Chondrocyte (in vitro differentiated cells): ENCODE data around the gene HSD3B2. TPM values are rescaled to one million over a fixed set of nuclear protein-coding genes. Genes with fewer than 3 reads are reported as not detected.

Experiments used
- DNase-seq: peaks from one replicate; pipeline ENCODE4 v3.0.0; 2021; ENCODE audit warnings: mixed read lengths, low spot score
- H3K27ac Mint-ChIP-seq: one replicate; pipeline ENCODE4 v1.8.0; 2021; ENCODE audit warnings: mild to moderate bottlenecking, moderate library complexity, mixed read lengths; ENCODE audit not compliant: unreplicated experiment
- H3K27me3 Mint-ChIP-seq: 2 replicates; pipeline ENCODE4 v1.8.0; 2021; ENCODE audit warnings: low read depth, mixed read lengths
- H3K36me3 Mint-ChIP-seq: 2 replicates; pipeline ENCODE4 v1.8.0; 2021; ENCODE audit warnings: low read depth, mixed read lengths
- H3K4me1 Mint-ChIP-seq: 2 replicates; pipeline ENCODE4 v1.8.0; 2021; ENCODE audit warnings: low read depth, mild to moderate bottlenecking, mixed read lengths
- H3K4me3 Mint-ChIP-seq: one replicate; pipeline ENCODE4 v1.8.0; 2021; ENCODE audit warnings: mild to moderate bottlenecking, moderate library complexity, mixed read lengths; ENCODE audit not compliant: unreplicated experiment
- H3K9me3 Mint-ChIP-seq: 2 replicates; pipeline ENCODE4 v1.8.0; 2021; ENCODE audit warnings: low read depth, mixed read lengths
- total RNA-seq: library from RNA; stranded (reverse); gene quantifications from 3 replicates; pipeline ENCODE4 v1.2.1, GENCODE V29; 2021
- TF ChIP-seq, protein P1 (sequence below): fragments of 200-600 bp; sonication (generic); IDR thresholded peaks from 2 replicates; pipeline ENCODE4 v1.5.0; 2021; ENCODE audit warnings: antibody characterized with exemption, mild to moderate bottlenecking, moderate library complexity

HSD3B2 gene
- total RNA-seq, 1 donor from 2014 or later: not detected

DNA sequence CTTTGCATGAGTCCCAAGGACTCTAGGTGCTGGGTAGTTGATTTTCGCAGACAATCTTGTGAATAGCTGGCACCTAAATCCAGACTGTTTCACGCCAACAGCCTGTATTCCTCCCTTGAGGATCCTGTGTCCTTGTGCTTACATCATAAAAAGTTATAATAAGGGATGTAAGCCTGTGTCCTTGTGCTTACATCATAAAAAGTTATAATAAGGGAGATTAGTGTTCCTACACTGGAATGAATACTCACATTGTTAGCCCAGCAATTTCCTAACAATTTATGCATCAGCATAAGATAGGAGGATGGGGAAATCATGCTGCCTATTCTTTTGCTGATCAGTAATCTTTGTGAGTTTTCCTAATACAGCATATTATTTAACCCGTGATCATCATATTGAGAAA lies 4.0 kb upstream of the HSD3B2 start:
- H3K27ac Mint-ChIP-seq: no peak overlapping the region
- TF ChIP-seq, protein P1, sequence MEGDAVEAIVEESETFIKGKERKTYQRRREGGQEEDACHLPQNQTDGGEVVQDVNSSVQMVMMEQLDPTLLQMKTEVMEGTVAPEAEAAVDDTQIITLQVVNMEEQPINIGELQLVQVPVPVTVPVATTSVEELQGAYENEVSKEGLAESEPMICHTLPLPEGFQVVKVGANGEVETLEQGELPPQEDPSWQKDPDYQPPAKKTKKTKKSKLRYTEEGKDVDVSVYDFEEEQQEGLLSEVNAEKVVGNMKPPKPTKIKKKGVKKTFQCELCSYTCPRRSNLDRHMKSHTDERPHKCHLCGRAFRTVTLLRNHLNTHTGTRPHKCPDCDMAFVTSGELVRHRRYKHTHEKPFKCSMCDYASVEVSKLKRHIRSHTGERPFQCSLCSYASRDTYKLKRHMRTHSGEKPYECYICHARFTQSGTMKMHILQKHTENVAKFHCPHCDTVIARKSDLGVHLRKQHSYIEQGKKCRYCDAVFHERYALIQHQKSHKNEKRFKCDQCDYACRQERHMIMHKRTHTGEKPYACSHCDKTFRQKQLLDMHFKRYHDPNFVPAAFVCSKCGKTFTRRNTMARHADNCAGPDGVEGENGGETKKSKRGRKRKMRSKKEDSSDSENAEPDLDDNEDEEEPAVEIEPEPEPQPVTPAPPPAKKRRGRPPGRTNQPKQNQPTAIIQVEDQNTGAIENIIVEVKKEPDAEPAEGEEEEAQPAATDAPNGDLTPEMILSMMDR: no peak
- peaks cover 2% of the 10 kb centered on the region for H3K27me3 Mint-ChIP-seq
- DNase-seq: no peak
- no peak overlapping the region for H3K4me3 Mint-ChIP-seq
- H3K4me1 Mint-ChIP-seq: peaks cover 15% of the 10 kb centered on the region
- peaks cover 2% of the 10 kb centered on the region for H3K36me3 Mint-ChIP-seq
- H3K9me3 Mint-ChIP-seq: peaks cover 21% of the 10 kb centered on the region

- H3K27ac Mint-ChIP-seq: no peak overlapping the region
Observed at GRCh38 chr1:119416006-119416640, 1.2 kb downstream of the HSD3B2 start.

DNA sequence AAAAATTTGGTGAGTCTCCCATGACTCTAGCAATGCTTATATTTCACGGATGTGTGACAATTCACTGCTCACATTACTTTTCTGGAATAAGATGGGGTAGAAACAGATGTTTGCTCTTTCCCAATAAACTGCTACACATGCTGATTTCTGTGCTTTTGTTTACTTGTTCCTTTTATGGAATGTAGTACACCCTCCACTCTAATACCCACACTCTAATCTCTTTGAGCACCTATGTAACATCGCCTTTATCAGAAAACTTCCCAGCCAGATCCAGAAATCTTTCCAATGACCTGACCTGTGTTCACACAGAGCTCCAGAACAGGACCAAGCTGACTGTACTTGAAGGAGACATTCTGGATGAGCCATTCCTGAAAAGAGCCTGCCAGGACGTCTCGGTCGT lies 4.2 kb downstream of the HSD3B2 start:
- H3K36me3 Mint-ChIP-seq: no peaks in the 10 kb centered on the region
- H3K27me3 Mint-ChIP-seq: peaks cover 6% of the 10 kb centered on the region
- H3K9me3 Mint-ChIP-seq: no peaks in the 10 kb centered on the region
- no peak for DNase-seq
- peaks cover 28% of the 10 kb centered on the region for H3K4me1 Mint-ChIP-seq
- H3K4me3 Mint-ChIP-seq: no peak overlapping the region
- TF ChIP-seq, protein P1: no peak
- peak overlapping the region; percentile 62 for H3K27ac Mint-ChIP-seq

More at GRCh38 chr1:119416006-119416640, 1.2 kb downstream of the HSD3B2 start:
- H3K27me3 Mint-ChIP-seq: peaks cover 6% of the 10 kb centered on the region
- no peak for DNase-seq
- no peak overlapping the region for H3K4me3 Mint-ChIP-seq
- TF ChIP-seq, protein P1: no peak
- peaks cover 28% of the 10 kb centered on the region for H3K4me1 Mint-ChIP-seq
- no peaks in the 10 kb centered on the region for H3K9me3 Mint-ChIP-seq
- no peaks in the 10 kb centered on the region for H3K36me3 Mint-ChIP-seq

DNA sequence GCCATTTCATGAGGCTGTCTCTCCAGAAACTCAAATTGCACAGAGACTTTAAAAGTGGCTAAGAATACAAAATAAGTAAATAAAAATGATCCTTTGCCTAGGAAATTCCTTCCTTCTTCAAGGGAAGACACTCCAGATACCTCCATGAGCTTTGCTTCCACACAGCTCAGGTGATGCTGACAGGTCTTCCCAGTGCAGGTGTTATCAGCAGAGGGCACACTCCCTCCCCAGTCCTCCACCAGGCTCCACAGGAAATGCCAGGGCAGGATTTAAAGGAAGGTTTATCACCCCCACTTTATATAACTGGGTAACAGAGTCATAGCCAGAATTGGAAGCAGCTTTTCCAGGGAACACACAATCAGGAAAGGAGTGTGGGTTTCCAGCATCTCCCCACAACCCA lies 5.7 kb downstream of the HSD3B2 start:
- Mint-ChIP-seq H3K27ac (no peak overlapping the region), H3K4me1 (peaks cover 28% of the 10 kb centered on the region), H3K36me3 (no peaks in the 10 kb centered on the region), H3K9me3 (no peaks in the 10 kb centered on the region), H3K4me3 (no peak overlapping the region), H3K27me3 (peaks cover 6% of the 10 kb centered on the region)
- TF ChIP-seq, protein P1: no peak
- no peak for DNase-seq

GRCh38 chr1:119422631-119423030 lies 7.7 kb downstream of the HSD3B2 start:
- no peak overlapping the region for H3K4me3 Mint-ChIP-seq
- no peaks in the 10 kb centered on the region for H3K36me3 Mint-ChIP-seq
- H3K27me3 Mint-ChIP-seq: no peaks in the 10 kb centered on the region
- H3K9me3 Mint-ChIP-seq: no peaks in the 10 kb centered on the region
- TF ChIP-seq, protein P1: no peak
- no peak for DNase-seq
- no peak overlapping the region for H3K27ac Mint-ChIP-seq
- H3K4me1 Mint-ChIP-seq: peaks cover 28% of the 10 kb centered on the region
